ENCODE results near the gene SLC22A1.

SLC22A1 gene

GRCh38 chr6:160173806-160174527, 52.4 kb downstream of the SLC22A1 start:
- DNase-seq (ENCODE audit: low read depth), result no peak

GRCh38 chr6:160174681-160175080, 53.1 kb downstream of the SLC22A1 start:
- no peak for DNase-seq (ENCODE audit: low read depth)

- DNase-seq (ENCODE audit: low read depth), result no peak
These were observed 55.6 kb downstream of the SLC22A1 start for GRCh38 chr6:160177220-160177619.

GRCh38 chr6:160178271-160178670, 56.7 kb downstream of the SLC22A1 start:
- no peak for DNase-seq (ENCODE audit: low read depth)

- DNase-seq (ENCODE audit: low read depth), result no peak
These were observed 59.1 kb downstream of the SLC22A1 start for GRCh38 chr6:160180706-160181105.

DNA sequence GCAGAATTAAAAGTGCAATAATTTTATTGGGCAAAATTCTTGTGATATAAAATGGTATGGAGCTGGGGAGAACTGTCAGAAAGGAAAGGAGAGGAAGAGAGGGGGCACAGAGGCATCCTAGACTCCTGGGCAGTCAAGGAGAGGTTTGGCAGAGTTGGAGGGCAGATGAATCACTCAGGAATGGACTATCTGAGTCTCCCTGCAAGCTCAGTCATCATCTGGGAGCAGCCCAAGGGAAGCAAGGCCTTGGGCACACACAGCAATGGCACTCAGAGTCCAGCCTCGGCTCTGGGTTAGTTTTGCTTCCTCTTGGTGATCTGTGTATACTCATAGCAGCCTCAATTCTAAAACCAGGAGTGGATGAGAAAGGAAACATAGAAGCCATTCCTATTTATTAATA, 67.2 kb downstream of the SLC22A1 start:
- DNase-seq (ENCODE audit: low read depth), result no peak

- no peak for DNase-seq (ENCODE audit: low read depth)
These were observed 68.5 kb downstream of the SLC22A1 start for GRCh38 chr6:160190081-160190480.

- no peak for DNase-seq (ENCODE audit: low read depth)
These were observed 69.4 kb downstream of the SLC22A1 start for GRCh38 chr6:160190973-160191372.

DNA sequence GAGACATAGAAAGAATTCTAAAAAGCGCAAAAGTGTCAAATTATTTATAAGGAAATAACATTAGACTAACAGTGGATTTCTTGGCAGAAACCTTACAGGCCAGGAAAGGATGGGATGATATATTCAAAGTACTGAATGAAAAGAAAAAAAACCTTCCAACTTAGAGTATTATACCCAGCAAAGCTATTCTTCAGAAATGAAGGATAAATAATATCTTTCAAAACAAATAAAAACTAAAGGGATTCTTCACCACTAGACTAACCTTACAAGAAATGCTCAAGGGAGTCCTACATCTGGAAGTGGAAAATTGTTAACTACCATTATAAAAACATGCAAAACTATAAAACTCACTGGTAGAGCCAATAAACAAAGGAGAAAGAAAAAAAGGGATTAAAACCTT, 71.2 kb downstream of the SLC22A1 start:
- DNase-seq (ENCODE audit: low read depth), result no peak

DNA sequence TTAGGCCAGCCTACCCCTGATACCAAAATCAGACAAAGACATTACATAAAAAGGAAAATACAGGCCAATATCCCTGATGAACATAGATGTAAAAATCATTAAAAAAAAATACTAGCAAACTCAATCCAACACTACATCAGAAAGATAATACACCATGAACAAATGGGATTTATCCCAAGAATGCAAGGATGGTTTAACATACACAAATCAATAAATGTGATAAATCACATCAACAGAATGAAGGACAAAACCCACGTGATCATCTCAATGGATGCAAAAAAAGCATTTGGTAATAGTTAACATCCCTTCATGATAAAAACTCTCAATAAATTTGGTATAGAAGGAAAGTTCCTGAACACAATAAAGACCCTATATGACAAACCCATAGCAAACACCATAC, 73.2 kb downstream of the SLC22A1 start:
- DNase-seq (ENCODE audit: low read depth), result no peak

DNA sequence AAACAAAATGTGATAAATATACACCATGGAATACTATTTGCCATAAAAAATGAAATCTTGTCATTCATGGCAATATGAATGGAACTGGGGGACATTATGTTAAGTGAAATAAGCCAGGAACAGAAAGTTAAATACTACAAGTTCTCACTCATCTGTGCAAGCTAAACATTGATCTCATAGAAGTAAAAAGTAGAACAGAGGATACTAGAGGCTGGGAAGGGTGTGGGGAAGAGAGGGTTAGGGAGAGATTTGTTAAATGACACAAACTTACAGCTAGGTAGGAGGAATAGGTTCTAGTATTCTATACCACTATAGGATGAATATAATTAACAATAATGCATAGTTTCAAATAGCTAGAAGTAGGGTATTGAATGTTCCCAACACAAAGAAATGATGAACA, 76.0 kb downstream of the SLC22A1 start:
- DNase-seq (ENCODE audit: low read depth), result no peak

GRCh38 chr6:160198606-160199211, 77.1 kb downstream of the SLC22A1 start:
- DNase-seq (ENCODE audit: low read depth), result no peak

GRCh38 chr6:160201061-160201460, 79.4 kb downstream of the SLC22A1 start:
- no peak for DNase-seq (ENCODE audit: low read depth)

DNA sequence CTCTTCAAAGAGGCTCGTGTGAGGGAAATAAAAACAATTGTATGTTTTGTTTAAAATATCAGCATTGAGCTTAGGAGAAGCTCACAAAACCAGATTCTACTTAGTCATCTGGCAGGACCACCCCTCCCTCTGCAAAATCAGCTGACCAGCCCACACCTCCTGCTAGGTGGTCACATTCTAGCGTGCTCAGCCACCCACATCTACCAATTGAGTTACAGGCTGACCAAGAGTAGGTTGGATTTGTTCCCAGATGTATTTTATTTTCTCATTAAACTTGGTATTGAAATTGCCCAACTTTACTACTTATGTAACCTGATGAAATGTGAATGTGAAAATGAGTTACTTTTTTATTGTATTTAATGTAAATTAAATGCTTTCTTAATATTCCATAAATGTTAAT, 80.8 kb downstream of the SLC22A1 start:
- no peak for DNase-seq (ENCODE audit: low read depth)

GRCh38 chr6:160203076-160203475, 81.5 kb downstream of the SLC22A1 start:
- DNase-seq (ENCODE audit: low read depth), result no peak

GRCh38 chr6:160203522-160203921, 81.9 kb downstream of the SLC22A1 start:
- DNase-seq (ENCODE audit: low read depth), result no peak

DNA sequence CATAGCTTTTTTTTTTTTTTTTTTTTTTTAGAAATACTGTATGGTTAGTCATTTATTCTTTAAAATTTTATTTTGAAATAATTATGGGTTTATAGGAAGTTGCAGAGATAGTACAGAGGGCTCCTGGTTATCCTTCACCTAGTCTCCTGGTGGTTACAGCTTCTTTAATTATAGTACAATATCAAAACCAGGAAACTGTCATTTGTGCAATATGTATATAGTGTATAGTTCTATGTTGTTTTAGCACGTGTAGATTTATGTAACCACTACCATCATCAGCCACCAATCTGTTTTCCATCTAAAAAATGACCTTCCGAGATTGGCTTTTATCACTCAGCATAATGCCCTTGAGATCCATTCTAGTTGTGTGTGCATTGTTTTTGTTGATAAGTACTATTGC, 82.3 kb downstream of the SLC22A1 start:
- no peak for DNase-seq (ENCODE audit: low read depth)

DNA sequence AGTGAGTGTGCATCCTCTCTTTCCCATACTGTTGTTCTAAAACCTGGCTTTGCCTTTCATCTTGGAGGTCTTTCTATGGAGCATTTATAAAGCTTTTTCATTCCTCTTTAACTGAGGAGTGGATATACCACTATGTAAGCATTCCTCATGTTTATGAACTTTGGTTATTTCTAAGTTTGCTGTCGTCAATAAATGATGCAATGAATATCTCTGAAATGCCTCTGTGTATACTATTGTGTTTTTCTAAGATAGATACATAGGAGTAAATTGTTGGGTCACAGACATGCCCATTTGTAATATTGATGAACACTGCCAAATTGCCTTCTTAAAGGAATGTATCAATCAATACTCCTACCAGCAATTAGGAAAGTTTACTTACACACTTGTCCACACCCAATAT, 83.1 kb downstream of the SLC22A1 start:
- no peak for DNase-seq (ENCODE audit: low read depth)

- DNase-seq (ENCODE audit: low read depth), result no peak
These were observed 86.0 kb downstream of the SLC22A1 start for GRCh38 chr6:160207618-160208017.
